ENCODE measurements around the gene TMCC1.

The TMCC1 gene

DNA sequence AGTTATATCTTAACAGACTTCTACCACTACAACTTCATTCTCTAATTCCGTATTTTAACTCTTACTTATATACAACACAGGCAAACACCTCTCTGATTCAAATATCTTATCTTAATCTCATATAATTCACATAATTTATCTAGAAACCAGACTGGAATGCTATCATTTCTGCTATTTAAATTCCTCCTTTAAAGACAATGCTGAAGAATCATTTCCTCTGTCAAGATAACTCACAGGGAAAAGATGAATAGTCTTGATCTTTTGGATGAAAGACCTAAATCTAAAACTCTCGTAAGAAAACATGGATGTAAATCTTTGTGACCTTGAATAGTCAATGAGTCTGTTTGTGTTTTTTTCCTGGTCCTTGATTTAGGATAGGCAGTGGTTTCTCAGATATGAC, 151.7 kb downstream of the TMCC1 start:
- no peak overlapping the region for H3K4me3 ChIP-seq (replicated peaks; ENCODE audit: insufficient read depth, low read length)
- no peaks in the 10 kb centered on the region for H3K27me3 ChIP-seq (ENCODE audit: insufficient read depth, poor library complexity, severe bottlenecking)
- DNase-seq (ENCODE audit: low read depth in 1 of 2, low spot score in 1 of 2), result no peak
- H3K27ac ChIP-seq (replicated peaks), result no peak overlapping the region
- no peak for TF ChIP-seq SPI1 (IDR thresholded peaks at IDR 0.05; ENCODE audit: borderline replicate concordance, low read depth)
- no peak for TF ChIP-seq GABPA (IDR thresholded peaks at IDR 0.05; ENCODE audit: low read depth)
- TF ChIP-seq, protein P1, sequence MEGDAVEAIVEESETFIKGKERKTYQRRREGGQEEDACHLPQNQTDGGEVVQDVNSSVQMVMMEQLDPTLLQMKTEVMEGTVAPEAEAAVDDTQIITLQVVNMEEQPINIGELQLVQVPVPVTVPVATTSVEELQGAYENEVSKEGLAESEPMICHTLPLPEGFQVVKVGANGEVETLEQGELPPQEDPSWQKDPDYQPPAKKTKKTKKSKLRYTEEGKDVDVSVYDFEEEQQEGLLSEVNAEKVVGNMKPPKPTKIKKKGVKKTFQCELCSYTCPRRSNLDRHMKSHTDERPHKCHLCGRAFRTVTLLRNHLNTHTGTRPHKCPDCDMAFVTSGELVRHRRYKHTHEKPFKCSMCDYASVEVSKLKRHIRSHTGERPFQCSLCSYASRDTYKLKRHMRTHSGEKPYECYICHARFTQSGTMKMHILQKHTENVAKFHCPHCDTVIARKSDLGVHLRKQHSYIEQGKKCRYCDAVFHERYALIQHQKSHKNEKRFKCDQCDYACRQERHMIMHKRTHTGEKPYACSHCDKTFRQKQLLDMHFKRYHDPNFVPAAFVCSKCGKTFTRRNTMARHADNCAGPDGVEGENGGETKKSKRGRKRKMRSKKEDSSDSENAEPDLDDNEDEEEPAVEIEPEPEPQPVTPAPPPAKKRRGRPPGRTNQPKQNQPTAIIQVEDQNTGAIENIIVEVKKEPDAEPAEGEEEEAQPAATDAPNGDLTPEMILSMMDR (IDR thresholded peaks at IDR 0.05; ENCODE audit: insufficient read depth, low read length), result no peak
- TF ChIP-seq, protein P2, sequence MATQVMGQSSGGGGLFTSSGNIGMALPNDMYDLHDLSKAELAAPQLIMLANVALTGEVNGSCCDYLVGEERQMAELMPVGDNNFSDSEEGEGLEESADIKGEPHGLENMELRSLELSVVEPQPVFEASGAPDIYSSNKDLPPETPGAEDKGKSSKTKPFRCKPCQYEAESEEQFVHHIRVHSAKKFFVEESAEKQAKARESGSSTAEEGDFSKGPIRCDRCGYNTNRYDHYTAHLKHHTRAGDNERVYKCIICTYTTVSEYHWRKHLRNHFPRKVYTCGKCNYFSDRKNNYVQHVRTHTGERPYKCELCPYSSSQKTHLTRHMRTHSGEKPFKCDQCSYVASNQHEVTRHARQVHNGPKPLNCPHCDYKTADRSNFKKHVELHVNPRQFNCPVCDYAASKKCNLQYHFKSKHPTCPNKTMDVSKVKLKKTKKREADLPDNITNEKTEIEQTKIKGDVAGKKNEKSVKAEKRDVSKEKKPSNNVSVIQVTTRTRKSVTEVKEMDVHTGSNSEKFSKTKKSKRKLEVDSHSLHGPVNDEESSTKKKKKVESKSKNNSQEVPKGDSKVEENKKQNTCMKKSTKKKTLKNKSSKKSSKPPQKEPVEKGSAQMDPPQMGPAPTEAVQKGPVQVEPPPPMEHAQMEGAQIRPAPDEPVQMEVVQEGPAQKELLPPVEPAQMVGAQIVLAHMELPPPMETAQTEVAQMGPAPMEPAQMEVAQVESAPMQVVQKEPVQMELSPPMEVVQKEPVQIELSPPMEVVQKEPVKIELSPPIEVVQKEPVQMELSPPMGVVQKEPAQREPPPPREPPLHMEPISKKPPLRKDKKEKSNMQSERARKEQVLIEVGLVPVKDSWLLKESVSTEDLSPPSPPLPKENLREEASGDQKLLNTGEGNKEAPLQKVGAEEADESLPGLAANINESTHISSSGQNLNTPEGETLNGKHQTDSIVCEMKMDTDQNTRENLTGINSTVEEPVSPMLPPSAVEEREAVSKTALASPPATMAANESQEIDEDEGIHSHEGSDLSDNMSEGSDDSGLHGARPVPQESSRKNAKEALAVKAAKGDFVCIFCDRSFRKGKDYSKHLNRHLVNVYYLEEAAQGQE (IDR thresholded peaks at IDR 0.05; ENCODE audit: insufficient replicate concordance, low read depth), result no peak
- TF ChIP-seq POLR2AphosphoS5 (IDR thresholded peaks at IDR 0.05; ENCODE audit: low read depth), result no peak

DNA sequence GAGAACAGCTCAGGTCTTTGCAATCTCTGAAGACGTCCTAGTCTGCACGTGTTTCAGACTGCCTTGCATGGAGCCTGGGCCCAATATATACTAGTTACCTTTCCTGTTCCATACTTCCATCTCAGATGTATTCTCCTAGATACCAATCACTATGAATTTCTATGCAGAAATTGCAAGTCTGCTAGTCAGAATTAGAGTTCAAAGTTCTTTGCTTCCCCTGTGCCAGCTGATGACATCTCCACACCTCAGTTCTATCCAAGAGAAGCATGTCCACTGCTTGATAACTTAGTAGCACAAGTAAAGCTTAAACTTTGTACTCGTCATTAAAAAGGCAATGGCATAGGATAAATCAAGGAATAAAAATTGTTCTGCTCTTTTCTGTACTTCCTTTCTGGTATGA, 153.4 kb downstream of the TMCC1 start:
- no peak overlapping the region for H3K4me3 ChIP-seq (replicated peaks; ENCODE audit: insufficient read depth, low read length)
- H3K27me3 ChIP-seq (ENCODE audit: insufficient read depth, poor library complexity, severe bottlenecking), result no peaks in the 10 kb centered on the region
- TF ChIP-seq, protein P2 (IDR thresholded peaks at IDR 0.05; ENCODE audit: insufficient replicate concordance, low read depth), result no peak
- DNase-seq (ENCODE audit: low read depth in 1 of 2, low spot score in 1 of 2), result no peak
- no peak overlapping the region for H3K27ac ChIP-seq (replicated peaks)

DNA sequence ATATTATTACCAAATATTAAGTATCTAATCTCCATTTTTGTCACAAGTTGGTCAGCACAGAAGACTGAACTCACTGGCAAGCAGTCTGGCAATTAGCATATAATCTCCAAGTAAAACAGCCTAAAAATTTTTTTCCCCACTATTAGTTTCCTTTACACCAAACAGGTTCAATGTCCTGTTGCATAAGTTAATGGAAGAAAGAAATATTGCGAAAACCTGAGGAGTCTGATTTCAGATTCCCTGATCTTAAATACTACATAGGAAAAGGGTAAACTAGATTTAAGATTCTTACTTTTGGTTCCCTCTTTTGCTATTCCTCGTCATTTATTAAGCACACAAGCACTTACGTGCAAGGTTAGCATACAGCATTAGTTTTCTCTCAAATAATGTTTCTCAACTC, 153.9 kb downstream of the TMCC1 start:
- DNase-seq (ENCODE audit: low read depth in 1 of 2, low spot score in 1 of 2), result no peak
- H3K27me3 ChIP-seq (ENCODE audit: insufficient read depth, poor library complexity, severe bottlenecking), result no peaks in the 10 kb centered on the region
- TF ChIP-seq SPI1 (IDR thresholded peaks at IDR 0.05; ENCODE audit: borderline replicate concordance, low read depth) (no peak), POLR2AphosphoS5 (IDR thresholded peaks at IDR 0.05; ENCODE audit: low read depth) (no peak), GABPA (IDR thresholded peaks at IDR 0.05; ENCODE audit: low read depth) (no peak)
- TF ChIP-seq, protein P2 (IDR thresholded peaks at IDR 0.05; ENCODE audit: insufficient replicate concordance, low read depth), result no peak
- TF ChIP-seq, protein P1 (IDR thresholded peaks at IDR 0.05; ENCODE audit: insufficient read depth, low read length), result no peak
- no peak overlapping the region for H3K27ac ChIP-seq (replicated peaks)
- H3K4me3 ChIP-seq (replicated peaks; ENCODE audit: insufficient read depth, low read length), result no peak overlapping the region

DNA sequence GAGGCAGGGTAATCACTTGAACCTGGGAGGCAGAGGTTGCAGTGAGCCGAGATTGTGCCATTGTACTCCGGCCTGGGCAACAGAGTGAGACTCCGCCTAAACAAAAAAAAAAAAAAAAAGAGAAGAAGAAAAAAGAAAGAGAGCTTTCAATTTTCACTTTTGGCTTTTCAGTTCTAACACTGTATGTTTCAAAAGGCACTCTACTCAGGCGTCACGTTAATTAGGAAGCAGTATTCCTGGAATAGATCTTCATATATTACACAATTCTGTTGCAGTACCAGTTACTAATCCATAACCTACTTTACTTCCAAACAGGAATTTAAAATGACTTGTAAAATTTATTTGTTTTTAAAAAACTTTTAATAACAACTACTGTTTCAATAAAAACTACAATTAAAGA, 155.3 kb downstream of the TMCC1 start:
- TF ChIP-seq, protein P2 (IDR thresholded peaks at IDR 0.05; ENCODE audit: insufficient replicate concordance, low read depth), result no peak
- TF ChIP-seq POLR2AphosphoS5 (IDR thresholded peaks at IDR 0.05; ENCODE audit: low read depth) (no peak), SPI1 (IDR thresholded peaks at IDR 0.05; ENCODE audit: borderline replicate concordance, low read depth) (no peak), GABPA (IDR thresholded peaks at IDR 0.05; ENCODE audit: low read depth) (no peak)
- no peak for DNase-seq (ENCODE audit: low read depth in 1 of 2, low spot score in 1 of 2)
- Histone ChIP-seq H3K27ac (replicated peaks) (no peak overlapping the region), H3K27me3 (ENCODE audit: insufficient read depth, poor library complexity, severe bottlenecking) (no peaks in the 10 kb centered on the region), H3K4me3 (replicated peaks; ENCODE audit: insufficient read depth, low read length) (no peak overlapping the region)
